ENCODE data around the gene PPM1N. TPM values are rescaled to one million over a fixed set of nuclear protein-coding genes. Genes with fewer than 3 reads are reported as not detected.
A peak's percentile ranks its signal among the peaks of the same experiment; 100 is the strongest.

Gene PPM1N
- total RNA-seq, 3 donors from 2014 or later (not counting 1 experiment from before 2014, with no cell fraction given) = 5.1 to 8.3 (median 6.8) TPM

- Histone ChIP-seq H3K36me3 (ENCODE audit: control insufficient read depth, insufficient read depth, low read length) (no peaks in the 10 kb centered on the region), H3K27me3 (ENCODE audit: control insufficient read depth, insufficient read depth, low read length) (peaks cover 6% of the 10 kb centered on the region), H3K4me3 (ENCODE audit: low read length) (peak overlapping the region; percentile 87), H3K27ac (ENCODE audit: low read length) (peak overlapping the region; percentile 100), H3K9me3 (ENCODE audit: control insufficient read depth, insufficient read depth, low read length) (no peaks in the 10 kb centered on the region), H3K4me1 (ENCODE audit: control insufficient read depth, insufficient read depth, low read length) (peaks cover 40% of the 10 kb centered on the region)
- TF ChIP-seq CTCF (IDR thresholded peaks at IDR 0.05) = no peak
- Mint-ChIP-seq H3K27me3 (ENCODE audit: low read depth in 2 of 2) (peaks cover 8 to 23% of the 10 kb centered on the region in 2 donors), H3K4me1 (peaks cover 36 to 78% of the 10 kb centered on the region in 2 donors), H3K4me3 (peak overlapping the region; percentile 96), H3K9me3 (no peaks in the 10 kb centered on the region), H3K27ac (peak overlapping the region; percentile 87 to 99), H3K36me3 (no peaks in the 10 kb centered on the region)
- peak; percentile 91 to 97 for DNase-seq
- ATAC-seq = peak; percentile 51 to 86 (median 69)
- under 1% methylated on average over 66 of the region's 66 CpGs for WGBS (ENCODE audit: insufficient coverage)
- intact Hi-C loops (cut with micrococcal nuclease) = loop anchor here (1.0 kb wide), 1 partner anchor 19 kb away; no protein-coding TSS in a partner anchor
Measured at GRCh38 chr19:45469132-45469944, 28.9 kb upstream of the PPM1N start.

GRCh38 chr19:45469945-45470761 is 28.1 kb upstream of the PPM1N start:
- WGBS (ENCODE audit: insufficient coverage) = 51% methylated on average over 18 of the region's 33 CpGs
- Histone ChIP-seq H3K27ac (ENCODE audit: low read length) (peak overlapping the region; percentile 100), H3K9me3 (ENCODE audit: control insufficient read depth, insufficient read depth, low read length) (no peaks in the 10 kb centered on the region), H3K4me3 (ENCODE audit: low read length) (peak overlapping the region; percentile 87), H3K36me3 (ENCODE audit: control insufficient read depth, insufficient read depth, low read length) (no peaks in the 10 kb centered on the region), H3K27me3 (ENCODE audit: control insufficient read depth, insufficient read depth, low read length) (peaks cover 6% of the 10 kb centered on the region), H3K4me1 (ENCODE audit: control insufficient read depth, insufficient read depth, low read length) (peaks cover 48% of the 10 kb centered on the region)
- TF ChIP-seq CTCF (IDR thresholded peaks at IDR 0.05) = no peak
- Mint-ChIP-seq H3K27me3 (ENCODE audit: low read depth in 2 of 2) (peaks cover 8 to 28% of the 10 kb centered on the region in 2 donors), H3K36me3 (no peaks in the 10 kb centered on the region), H3K27ac (peak overlapping the region; percentile 87 to 99), H3K4me1 (peaks cover 44 to 80% of the 10 kb centered on the region in 2 donors), H3K9me3 (no peaks in the 10 kb centered on the region), H3K4me3 (peak overlapping the region; percentile 96)
- ATAC-seq = peak in 2 of 3 donors; percentile 4 to 6
- peak; percentile 58 to 66 for DNase-seq
- intact Hi-C loops (cut with micrococcal nuclease) = loop anchor here (1.0 kb wide), 1 partner anchor 20 kb away; no protein-coding TSS in a partner anchor

GRCh38 chr19:45470762-45471081 is 27.5 kb upstream of the PPM1N start:
- Histone ChIP-seq H3K27ac (ENCODE audit: low read length) (no peak overlapping the region), H3K4me1 (ENCODE audit: control insufficient read depth, insufficient read depth, low read length) (peaks cover 51% of the 10 kb centered on the region), H3K9me3 (ENCODE audit: control insufficient read depth, insufficient read depth, low read length) (no peaks in the 10 kb centered on the region), H3K36me3 (ENCODE audit: control insufficient read depth, insufficient read depth, low read length) (no peaks in the 10 kb centered on the region), H3K4me3 (ENCODE audit: low read length) (no peak overlapping the region), H3K27me3 (ENCODE audit: control insufficient read depth, insufficient read depth, low read length) (peaks cover 6% of the 10 kb centered on the region)
- 95% methylated on average over 15 of the region's 15 CpGs for whole genome bisulfite sequencing (ENCODE audit: insufficient coverage)
- no peak for TF ChIP-seq CTCF (IDR thresholded peaks at IDR 0.05)
- Mint-ChIP-seq H3K36me3 (no peaks in the 10 kb centered on the region), H3K27ac (peak overlapping the region; percentile 87 to 99), H3K4me1 (peaks cover 50 to 86% of the 10 kb centered on the region in 2 donors), H3K9me3 (no peaks in the 10 kb centered on the region), H3K27me3 (ENCODE audit: low read depth in 2 of 2) (peaks cover 8 to 28% of the 10 kb centered on the region in 2 donors), H3K4me3 (peak overlapping the region; percentile 96)
- intact Hi-C loops (cut with micrococcal nuclease) = no loop called here
- ATAC-seq (no peak), DNase-seq (no peak)
